ENCODE data around the gene PDE6B.

The PDE6B gene

GRCh38 chr4:601612-602558, 23.5 kb upstream of the PDE6B start:
- no peak for FAIRE-seq

- FAIRE-seq: no peak
Measured at GRCh38 chr4:602559-602942, 22.8 kb upstream of the PDE6B start.

GRCh38 chr4:604131-604530, 21.2 kb upstream of the PDE6B start:
- no peak for FAIRE-seq

GRCh38 chr4:605702-606425, 19.5 kb upstream of the PDE6B start:
- FAIRE-seq: no peak

GRCh38 chr4:608236-608635, 17.1 kb upstream of the PDE6B start:
- no peak for FAIRE-seq

GRCh38 chr4:609400-610050, 15.8 kb upstream of the PDE6B start:
- no peak for FAIRE-seq

GRCh38 chr4:610411-611261, 14.7 kb upstream of the PDE6B start:
- no peak for FAIRE-seq

GRCh38 chr4:612052-612748, 13.2 kb upstream of the PDE6B start:
- no peak for FAIRE-seq

- no peak for FAIRE-seq
Measured at GRCh38 chr4:612749-613125, 12.6 kb upstream of the PDE6B start.

- FAIRE-seq: no peak
Measured at GRCh38 chr4:613126-613525, 12.2 kb upstream of the PDE6B start.

GRCh38 chr4:616091-616490, 9.3 kb upstream of the PDE6B start:
- no peak for FAIRE-seq

GRCh38 chr4:616911-617643, 8.3 kb upstream of the PDE6B start:
- FAIRE-seq: no peak

- no peak for FAIRE-seq
Measured at GRCh38 chr4:617644-618641, 7.4 kb upstream of the PDE6B start.

GRCh38 chr4:620201-620600, 5.2 kb upstream of the PDE6B start:
- FAIRE-seq: no peak

- FAIRE-seq: no peak
Measured at GRCh38 chr4:620851-621261, 4.5 kb upstream of the PDE6B start.

GRCh38 chr4:621296-622070, 3.9 kb upstream of the PDE6B start:
- no peak for FAIRE-seq

GRCh38 chr4:622071-622995, 3.0 kb upstream of the PDE6B start:
- FAIRE-seq: no peak
